Measurements from ENCODE around the gene CD19.
A peak's percentile ranks its signal among the peaks of the same experiment; 100 is the strongest.

CD19 gene

DNA sequence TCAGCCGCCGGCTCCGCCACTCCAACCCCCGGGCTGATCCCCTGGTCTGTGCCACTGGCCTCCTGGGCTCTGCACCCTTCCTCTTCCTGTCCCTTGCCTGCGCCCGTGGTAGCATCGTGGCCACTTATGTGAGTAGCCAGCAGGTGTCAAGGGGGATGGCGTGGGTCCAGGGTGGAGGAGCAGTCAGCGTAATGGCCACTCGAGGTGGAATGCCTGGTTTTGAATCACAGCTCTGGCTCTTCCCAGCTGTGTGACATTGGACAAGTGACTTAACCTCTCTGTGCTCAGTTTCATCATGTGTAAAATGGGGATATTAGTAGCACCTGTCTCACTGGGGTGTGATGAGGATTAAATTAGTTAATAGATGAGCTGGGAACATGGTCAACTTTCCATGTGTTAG lies 50.6 kb downstream of the CD19 start:
- DNase-seq (ENCODE audit: low read depth), result no peak

DNA sequence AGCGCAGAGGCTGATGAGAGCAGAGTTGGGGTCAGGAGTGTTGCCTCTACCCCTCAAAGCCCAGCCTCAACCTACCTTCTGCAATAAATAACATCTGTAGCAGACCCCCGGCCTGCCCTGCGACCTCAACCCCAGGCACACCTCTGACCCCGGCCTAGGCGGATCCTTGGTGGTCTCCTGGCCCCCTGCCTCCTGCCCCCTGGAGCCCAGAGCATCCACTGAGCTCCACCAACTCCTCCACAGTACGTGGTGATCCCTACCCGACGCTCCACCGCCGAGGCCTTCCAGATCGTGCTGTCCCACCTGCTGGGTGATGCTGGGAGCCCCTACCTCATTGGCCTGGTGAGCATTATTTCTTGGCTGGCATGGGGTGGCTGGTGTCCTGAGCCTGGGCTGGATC lies 51.2 kb downstream of the CD19 start:
- no peak for DNase-seq (ENCODE audit: low read depth)

DNA sequence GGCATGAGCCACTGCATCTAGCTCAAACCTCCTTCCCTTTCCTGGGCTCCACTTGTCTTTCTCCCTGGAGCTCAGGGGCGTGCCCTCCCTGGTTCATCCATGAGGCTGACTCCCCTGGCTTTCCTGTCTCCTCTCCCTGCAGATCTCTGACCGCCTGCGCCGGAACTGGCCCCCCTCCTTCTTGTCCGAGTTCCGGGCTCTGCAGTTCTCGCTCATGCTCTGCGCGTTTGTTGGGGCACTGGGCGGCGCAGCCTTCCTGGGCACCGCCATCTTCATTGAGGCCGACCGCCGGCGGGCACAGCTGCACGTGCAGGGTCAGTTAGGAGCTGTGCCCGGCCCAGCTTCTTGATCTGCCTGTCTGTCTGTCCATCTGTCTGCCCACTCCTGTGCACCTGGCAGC lies 51.9 kb downstream of the CD19 start:
- DNase-seq (ENCODE audit: low read depth), result no peak

DNA sequence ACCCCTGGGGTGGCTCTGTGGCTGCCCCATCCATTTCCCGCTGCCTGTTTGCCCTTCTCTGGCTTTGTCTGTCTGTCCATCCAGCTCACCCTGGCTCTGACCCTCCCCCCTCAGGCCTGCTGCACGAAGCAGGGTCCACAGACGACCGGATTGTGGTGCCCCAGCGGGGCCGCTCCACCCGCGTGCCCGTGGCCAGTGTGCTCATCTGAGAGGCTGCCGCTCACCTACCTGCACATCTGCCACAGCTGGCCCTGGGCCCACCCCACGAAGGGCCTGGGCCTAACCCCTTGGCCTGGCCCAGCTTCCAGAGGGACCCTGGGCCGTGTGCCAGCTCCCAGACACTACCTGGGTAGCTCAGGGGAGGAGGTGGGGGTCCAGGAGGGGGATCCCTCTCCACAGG lies 52.3 kb downstream of the CD19 start:
- no peak for DNase-seq (ENCODE audit: low read depth)

DNA sequence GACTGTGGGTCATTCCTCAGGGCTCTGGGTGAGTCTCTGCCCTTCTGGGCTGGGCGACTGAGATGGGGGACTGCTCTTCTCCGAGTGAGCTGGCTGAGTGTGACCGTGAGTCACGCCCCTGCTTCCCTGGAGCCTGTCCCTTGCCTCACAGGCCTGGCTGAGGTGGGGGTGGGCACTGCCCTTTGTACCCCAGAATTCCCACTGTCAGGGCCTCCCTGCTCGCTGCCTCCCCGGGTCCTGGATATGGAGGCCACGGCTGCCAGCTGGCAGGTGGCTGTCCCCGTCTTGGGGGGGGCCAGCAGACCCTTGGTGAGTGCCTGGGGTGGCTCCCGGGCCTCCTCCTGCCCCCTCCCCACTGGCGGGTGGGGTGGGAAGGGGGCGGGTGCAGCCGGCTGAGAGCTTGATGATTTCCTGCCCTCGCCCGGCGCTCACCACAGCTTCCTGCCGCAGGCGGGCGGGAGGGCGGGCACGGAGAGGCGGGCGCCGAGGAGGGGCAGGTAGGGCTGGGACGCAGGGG lies 52.9 kb downstream of the CD19 start, which contains the start of gene LAT:
LAT (plus strand) TSS at position 434 of the 517 bp plus-strand sequence. CDS start 366 bp downstream, outside the sequence.
- peak; percentile 68 for DNase-seq (ENCODE audit: low read depth)

DNA sequence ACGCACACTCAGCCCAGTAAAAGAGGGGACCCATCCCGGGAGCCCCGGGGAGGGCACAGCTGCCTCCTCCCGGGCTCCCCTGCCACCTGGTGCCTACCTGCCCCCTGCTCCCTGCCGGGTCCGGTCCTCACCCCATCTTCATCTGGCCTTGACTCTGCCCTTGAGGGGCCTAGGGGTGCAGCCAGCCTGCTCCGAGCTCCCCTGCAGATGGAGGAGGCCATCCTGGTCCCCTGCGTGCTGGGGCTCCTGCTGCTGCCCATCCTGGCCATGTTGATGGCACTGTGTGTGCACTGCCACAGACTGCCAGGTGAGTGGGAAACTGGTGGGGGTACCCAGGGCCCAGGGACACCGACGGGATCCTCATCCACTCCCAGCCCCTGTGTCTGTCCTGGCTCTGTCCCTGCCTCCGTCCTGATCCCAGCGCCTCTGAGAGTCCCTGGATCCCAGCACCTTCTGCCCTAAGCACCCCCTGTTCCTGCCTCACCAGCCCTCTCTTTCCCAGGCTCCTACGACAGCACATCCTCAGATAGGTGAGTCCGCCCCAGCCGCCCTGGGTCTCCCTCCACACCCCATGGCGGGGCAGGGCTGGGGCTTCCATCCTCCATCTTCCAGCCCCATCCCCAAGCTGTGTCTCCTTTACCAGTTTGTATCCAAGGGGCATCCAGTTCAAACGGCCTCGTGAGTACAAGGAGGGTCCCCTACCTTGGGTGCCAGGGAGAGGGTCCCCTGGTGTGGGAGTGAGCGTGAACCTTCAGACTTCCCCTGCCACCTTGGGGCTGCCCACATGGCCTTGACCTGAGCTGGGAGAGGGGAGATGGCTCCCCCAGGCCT lies 53.7 kb downstream of the CD19 start:
- DNase-seq (ENCODE audit: low read depth), result no peak

DNA sequence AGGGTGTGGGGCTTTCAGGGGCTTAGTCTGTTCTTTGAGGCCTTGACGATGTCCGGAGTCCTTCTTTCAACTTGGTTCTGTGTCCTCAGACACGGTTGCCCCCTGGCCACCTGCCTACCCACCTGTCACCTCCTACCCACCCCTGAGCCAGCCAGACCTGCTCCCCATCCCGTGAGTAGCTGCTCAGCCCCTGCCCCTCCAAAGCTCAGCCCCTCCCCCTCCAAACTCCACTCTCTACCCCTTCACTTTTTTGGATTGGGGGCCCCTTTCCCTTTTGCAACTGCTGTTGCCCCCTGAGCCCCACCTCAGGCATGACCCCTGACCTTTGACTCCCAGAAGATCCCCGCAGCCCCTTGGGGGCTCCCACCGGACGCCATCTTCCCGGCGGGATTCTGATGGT lies 54.3 kb downstream of the CD19 start:
- no peak for DNase-seq (ENCODE audit: low read depth)

DNA sequence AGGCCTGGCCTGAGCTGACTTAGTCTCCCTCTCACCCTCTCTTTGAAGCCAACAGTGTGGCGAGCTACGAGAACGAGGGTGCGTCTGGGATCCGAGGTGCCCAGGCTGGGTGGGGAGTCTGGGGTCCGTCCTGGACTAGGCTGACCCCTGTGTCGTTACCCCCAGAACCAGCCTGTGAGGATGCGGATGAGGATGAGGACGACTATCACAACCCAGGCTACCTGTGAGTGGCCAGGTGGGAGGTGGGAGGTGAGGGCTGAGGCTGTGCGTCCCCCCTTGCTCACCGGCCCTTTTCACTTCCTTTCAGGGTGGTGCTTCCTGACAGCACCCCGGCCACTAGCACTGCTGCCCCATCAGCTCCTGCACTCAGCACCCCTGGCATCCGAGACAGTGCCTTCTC lies 54.7 kb downstream of the CD19 start:
- DNase-seq (ENCODE audit: low read depth), result no peak

DNA sequence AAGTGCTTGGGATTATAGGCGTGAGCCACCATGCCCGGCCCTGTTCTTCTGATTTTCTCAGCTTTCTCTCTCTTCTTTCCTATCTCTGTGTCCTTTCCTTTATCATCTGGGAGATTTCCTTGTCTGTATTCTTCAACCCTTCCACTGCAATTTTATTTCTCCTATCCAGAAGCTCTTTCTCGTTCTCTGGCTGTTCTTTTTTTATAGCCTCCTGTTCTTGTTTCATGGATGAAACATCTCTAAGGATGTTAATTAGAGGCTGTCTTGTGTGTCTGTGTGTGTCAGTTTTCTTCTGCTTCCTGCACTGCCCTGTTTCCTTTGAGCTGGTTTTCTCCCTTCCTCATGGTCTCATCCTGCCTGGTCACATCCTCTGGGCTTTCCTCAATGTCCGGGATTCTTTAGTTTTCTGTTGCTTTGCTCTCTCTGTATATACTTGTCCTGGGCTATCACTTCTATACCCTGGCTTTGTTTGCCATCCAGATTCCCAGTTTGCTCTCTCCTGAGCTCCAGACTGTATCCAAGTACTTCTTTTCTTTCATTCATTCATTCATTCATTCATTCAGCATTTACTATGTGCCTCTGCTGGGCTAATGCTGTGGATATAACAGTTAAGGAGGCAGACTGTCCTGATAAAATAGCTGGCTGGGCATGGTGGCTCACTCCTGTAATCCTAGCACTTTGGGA lies 55.5 kb downstream of the CD19 start:
- DNase-seq (ENCODE audit: low read depth), result no peak

Data from activated T-cell treated with anti-CD3 and anti-CD28 coated beads for 24 hours (primary cell).